AG10803 (cell line): ENCODE data around the gene SPARCL1.

Source experiments
- DNase-seq: peaks from one replicate; pipeline ENCODE4 v3.0.0; 2010; ENCODE audit warnings: low read depth
- H3K4me3 ChIP-seq: 2 replicates; pipeline ENCODE4 v1.5.1; 2011; ENCODE audit warnings: mild to moderate bottlenecking, low read length, control low read depth
- TF ChIP-seq, protein P1 (sequence below): conservative IDR thresholded peaks from 2 replicates; pipeline ENCODE4 v1.5.1; 2011; ENCODE audit warnings: mild to moderate bottlenecking, low read length, control low read depth, inconsistent platforms

The SPARCL1 gene

DNA sequence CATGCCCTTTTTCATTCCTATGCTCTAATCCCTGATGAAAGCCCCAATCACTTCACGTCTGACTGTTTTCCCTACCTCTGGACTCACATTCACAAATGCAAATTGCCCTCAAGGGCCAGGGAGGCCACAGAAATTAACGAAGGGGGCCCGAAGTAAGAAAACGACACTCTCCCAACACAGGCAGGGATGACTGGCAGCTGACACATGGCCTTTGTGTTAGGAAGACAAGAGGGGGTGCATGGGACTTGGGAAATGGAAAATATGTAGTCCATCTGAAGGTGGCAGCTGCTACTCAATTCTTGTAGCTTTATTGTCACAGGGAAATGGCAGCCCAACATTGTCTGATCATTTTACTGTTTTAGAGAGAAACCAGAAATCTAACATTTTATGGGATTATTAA lies 12.3 kb upstream of the SPARCL1 start:
- no peak overlapping the region for H3K4me3 ChIP-seq
- TF ChIP-seq, protein P1, sequence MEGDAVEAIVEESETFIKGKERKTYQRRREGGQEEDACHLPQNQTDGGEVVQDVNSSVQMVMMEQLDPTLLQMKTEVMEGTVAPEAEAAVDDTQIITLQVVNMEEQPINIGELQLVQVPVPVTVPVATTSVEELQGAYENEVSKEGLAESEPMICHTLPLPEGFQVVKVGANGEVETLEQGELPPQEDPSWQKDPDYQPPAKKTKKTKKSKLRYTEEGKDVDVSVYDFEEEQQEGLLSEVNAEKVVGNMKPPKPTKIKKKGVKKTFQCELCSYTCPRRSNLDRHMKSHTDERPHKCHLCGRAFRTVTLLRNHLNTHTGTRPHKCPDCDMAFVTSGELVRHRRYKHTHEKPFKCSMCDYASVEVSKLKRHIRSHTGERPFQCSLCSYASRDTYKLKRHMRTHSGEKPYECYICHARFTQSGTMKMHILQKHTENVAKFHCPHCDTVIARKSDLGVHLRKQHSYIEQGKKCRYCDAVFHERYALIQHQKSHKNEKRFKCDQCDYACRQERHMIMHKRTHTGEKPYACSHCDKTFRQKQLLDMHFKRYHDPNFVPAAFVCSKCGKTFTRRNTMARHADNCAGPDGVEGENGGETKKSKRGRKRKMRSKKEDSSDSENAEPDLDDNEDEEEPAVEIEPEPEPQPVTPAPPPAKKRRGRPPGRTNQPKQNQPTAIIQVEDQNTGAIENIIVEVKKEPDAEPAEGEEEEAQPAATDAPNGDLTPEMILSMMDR: no peak
- DNase-seq: no peak

GRCh38 chr4:87540146-87541058 lies 11.2 kb upstream of the SPARCL1 start:
- TF ChIP-seq, protein P1: no peak
- peak; percentile 50 for DNase-seq
- no peak overlapping the region for H3K4me3 ChIP-seq

- TF ChIP-seq, protein P1: no peak
- DNase-seq: no peak
- H3K4me3 ChIP-seq: no peak overlapping the region
Measured at GRCh38 chr4:87532907-87533306, 3.7 kb upstream of the SPARCL1 start.

DNA sequence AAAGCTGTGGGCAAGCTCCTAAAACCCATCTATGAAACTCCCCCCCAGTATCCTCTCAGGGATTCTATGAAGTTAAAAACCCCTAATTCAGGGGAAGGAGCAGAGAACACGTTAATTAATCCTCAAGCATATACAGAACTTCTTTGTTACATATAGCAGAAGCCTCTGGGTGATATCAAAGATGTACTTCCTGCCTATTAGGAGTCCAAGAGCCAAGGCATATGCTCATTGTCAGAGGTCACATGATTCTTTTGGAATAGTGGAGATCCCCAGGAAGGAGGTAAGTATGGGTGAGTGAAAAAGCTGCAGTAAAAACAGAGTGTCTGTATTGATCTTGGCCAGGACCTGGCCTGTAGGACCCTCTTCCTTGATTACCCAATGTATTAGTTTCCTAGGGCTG lies 2.9 kb upstream of the SPARCL1 start:
- TF ChIP-seq, protein P1: no peak
- DNase-seq: no peak
- H3K4me3 ChIP-seq: no peak overlapping the region

- TF ChIP-seq, protein P1: no peak
- DNase-seq: no peak
Measured at GRCh38 chr4:87531621-87532020, 2.4 kb upstream of the SPARCL1 start.

DNA sequence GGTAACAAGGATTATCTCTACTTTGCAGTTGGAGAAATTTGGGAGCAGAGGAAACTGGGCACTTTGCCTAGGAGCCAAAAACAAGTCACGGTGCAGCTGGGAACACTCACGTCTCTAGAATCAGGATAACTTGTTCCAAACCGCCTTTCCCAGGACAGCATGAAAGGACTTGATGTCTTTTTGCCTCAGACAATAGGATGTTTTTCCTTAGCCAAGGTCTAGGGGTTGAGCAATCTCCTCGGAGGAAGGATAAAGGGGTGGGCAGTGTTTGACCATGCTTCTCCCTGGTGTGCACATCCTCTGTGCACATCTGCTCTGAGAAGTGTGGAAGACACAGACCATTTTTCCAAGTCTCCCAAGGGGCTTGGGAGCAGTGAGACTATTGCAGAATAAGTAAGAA lies 1.7 kb upstream of the SPARCL1 start:
- peak; percentile 84 for DNase-seq
- TF ChIP-seq, protein P1: no peak

More at GRCh38 chr4:87531621-87532020, 2.4 kb upstream of the SPARCL1 start:
- H3K4me3 ChIP-seq: no peak overlapping the region

GRCh38 chr4:87530229-87530628 lies 1.1 kb upstream of the SPARCL1 start:
- no peak overlapping the region for H3K4me3 ChIP-seq
- TF ChIP-seq, protein P1: no peak
- DNase-seq: no peak

More for the DNA sequence above, 1.7 kb upstream of the SPARCL1 start:
- H3K4me3 ChIP-seq: no peak overlapping the region
